Activated CD4-positive, alpha-beta memory T cell treated with anti-CD3 and anti-CD28 coated beads for 36 hours (primary cell): Measurements from ENCODE around the gene DLD. TPM values are rescaled to one million over a fixed set of nuclear protein-coding genes. Genes with fewer than 3 reads are reported as not detected.
A peak's percentile ranks its signal among the peaks of the same experiment; 100 is the strongest.
"Not testable (repeated sequence)": the region's sequence is repeated elsewhere in the genome, so short reads cannot be mapped to it uniquely, and the experiment has no call there.

Experiments
- CTCF ChIA-PET: fragments of 350-600 bp; sonication (Branson Sonifier 250); formaldehyde crosslinking; loops from one replicate; lab custom pipeline; 2021; ENCODE audit warnings: antibody characterized with exemption, inconsistent platforms; lab: Charles Lee
- POLR2A ChIA-PET: fragments of 350-600 bp; sonication (Branson Sonifier 250); formaldehyde crosslinking; loops from one replicate; lab custom pipeline; 2021; ENCODE audit warnings: antibody characterized with exemption; lab: Charles Lee
- DNase-seq: peaks from one replicate; pipeline ENCODE4 v3.0.0-alpha.2; 2020
- H3K27ac Mint-ChIP-seq: one replicate; pipeline ENCODE4 v1.8.0; 2021; ENCODE audit warnings: mixed read lengths
- H3K27me3 Mint-ChIP-seq: one replicate; pipeline ENCODE4 v1.8.0; 2021; ENCODE audit warnings: mixed read lengths
- H3K36me3 Mint-ChIP-seq: one replicate; pipeline ENCODE4 v1.8.0; 2021; ENCODE audit warnings: mixed read lengths
- H3K4me1 Mint-ChIP-seq: one replicate; pipeline ENCODE4 v1.8.0; 2021; ENCODE audit warnings: low read depth, mixed read lengths
- H3K4me3 Mint-ChIP-seq: one replicate; pipeline ENCODE4 v1.8.0; 2021; ENCODE audit warnings: mild to moderate bottlenecking, mixed read lengths
- H3K9me3 Mint-ChIP-seq: one replicate; pipeline ENCODE4 v1.8.0; 2021; ENCODE audit warnings: mixed read lengths
- intact Hi-C: fragments of 100-400 bp; cut with micrococcal nuclease; formaldehyde crosslinking; loops from one replicate; pipeline ENCODE4 v1.15.1; 2023
- total RNA-seq, 2 experiments: library from RNA; stranded (reverse); gene quantifications; one replicate each; pipeline ENCODE4 v1.2.3, GENCODE V29; 2021

Gene DLD
- total RNA-seq, 2 experiments from 2014 or later = 103 to 116 TPM

DNA sequence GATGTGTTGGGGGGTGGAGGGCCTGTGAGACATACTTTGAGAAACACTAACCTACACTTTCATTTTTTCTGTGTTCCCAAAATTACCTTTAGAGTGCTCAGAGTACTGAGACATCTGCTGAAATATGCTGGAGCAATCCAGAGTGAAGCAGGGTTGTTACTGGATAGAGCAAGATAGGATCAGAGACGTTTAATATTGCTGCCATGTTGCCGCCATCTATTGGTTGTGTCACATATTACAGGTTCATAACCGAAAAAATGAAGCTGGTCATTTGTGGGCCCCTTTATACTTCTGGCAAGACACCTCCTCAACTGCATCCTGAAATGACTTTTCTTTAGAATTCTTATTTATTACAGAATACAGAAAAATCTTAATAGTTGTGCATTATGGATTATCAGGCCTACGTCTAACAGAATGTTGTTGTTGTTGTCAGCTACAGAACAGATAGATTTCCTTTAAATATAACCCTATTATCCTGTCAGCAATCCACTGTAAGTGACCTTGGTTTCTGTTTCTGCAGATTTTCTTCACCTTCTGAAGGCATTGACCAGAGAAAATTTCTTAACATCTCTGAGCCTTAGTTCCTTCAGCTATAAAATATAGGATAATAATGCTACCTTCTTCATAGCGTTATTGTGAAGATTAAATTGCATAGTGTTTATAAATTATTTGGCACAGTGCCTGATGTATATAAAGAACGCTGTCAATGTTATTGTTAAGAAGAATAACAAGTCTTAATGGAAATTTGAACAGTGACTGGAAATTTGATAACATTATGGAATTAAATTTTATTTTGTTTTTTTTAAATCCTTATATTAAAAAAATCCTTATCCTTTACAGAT is 16.2 kb upstream of the DLD start:
- DNase-seq = peak; percentile 52
- ChIA-PET POLR2A (interaction anchor here (1.2 kb wide), 1 partner anchor 131 kb away, joined by 14 read pairs; the partner anchor contains the start of gene CBLL1), CTCF (interaction anchor here (0.5 to 14.6 kb wide), 45 partner anchors 9 to 705 kb away, joined by 3 to 333 read pairs (median 4); partner anchors contain the start of genes CBLL1, COG5, DLD and DUS4L)
- intact Hi-C loops = loop anchor here (1.0 to 5.0 kb wide), 6 partner anchors 132 to 1083 kb away; partner anchors contain the start of genes BCAP29, COG5, DUS4L and HBP1
- Mint-ChIP-seq H3K4me1 (peaks cover 38% of the 10 kb centered on the region), H3K4me3 (no peak overlapping the region), H3K27me3 (no peaks in the 10 kb centered on the region), H3K27ac (no peak overlapping the region), H3K36me3 (no peaks in the 10 kb centered on the region), H3K9me3 (no peaks in the 10 kb centered on the region)

DNA sequence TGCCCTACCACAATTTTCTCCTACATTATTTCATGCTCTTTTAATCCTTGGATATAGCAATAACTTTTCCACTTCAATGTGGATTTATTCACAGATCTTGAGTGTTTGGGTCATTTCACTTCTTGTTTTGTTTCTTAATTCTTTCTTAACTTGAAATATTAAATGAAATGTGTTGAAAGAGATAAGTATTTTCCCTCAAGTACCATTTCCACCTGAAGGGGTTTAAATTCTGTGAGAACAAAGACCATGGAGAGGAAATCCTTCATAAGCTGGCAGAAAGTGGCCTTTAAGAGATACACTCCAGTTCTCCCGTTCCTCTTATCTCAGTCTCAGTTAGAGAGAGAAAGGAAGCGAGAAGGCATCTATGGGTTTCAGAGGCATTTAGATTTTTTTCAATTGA is 14.1 kb upstream of the DLD start:
- no peak overlapping the region for H3K4me3 Mint-ChIP-seq
- POLR2A ChIA-PET = interaction anchor here (0.6 kb wide), 1 partner anchor 812 kb away, joined by 3 read pairs; no protein-coding TSS in a partner anchor
- no peak overlapping the region for H3K27ac Mint-ChIP-seq
- peaks cover 22% of the 10 kb centered on the region for H3K4me1 Mint-ChIP-seq
- no peaks in the 10 kb centered on the region for H3K36me3 Mint-ChIP-seq
- DNase-seq = no peak
- intact Hi-C loops = loop anchor here (5.0 kb wide), 3 partner anchors 215 to 1085 kb away; partner anchors contain the start of genes BCAP29 and SLC26A4
- CTCF ChIA-PET = interaction anchor here (0.7 to 14.6 kb wide), 8 partner anchors 9 to 683 kb away, joined by 3 to 333 read pairs (median 6); partner anchors contain the start of gene CBLL1
- H3K9me3 Mint-ChIP-seq = no peaks in the 10 kb centered on the region
- no peaks in the 10 kb centered on the region for H3K27me3 Mint-ChIP-seq

DNA sequence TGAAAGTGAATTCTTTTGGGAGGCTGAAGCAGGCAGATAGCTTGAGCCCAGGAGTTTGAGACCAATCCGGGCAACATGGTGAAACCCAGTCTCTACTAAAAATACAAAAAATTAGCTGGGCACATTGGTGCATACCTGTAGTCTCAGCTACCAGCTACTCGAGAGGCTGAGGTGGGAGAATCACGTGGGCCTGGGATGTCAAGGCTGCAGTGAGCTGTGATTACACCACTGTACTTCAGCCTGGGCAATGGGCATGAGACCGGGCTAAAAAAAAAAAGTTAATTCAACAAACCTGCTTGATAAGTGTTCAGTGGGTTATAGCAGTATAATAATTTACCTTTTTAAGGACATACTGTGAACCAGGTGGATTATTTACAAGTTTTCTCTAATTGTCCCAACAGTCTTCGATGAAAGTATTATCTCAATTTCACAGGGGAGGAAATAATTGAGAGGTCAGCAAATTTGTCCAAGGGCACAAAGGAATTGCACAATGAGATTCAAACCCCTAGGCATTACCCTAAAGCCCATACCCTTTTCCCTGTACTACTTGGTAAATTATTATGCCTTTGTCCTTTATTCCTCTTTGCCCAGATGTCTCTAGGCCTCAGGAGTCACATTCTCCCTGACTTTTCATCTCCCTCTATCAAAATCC is 13.1 kb upstream of the DLD start:
- no peak overlapping the region for H3K27ac Mint-ChIP-seq
- H3K27me3 Mint-ChIP-seq = no peaks in the 10 kb centered on the region
- no peaks in the 10 kb centered on the region for H3K36me3 Mint-ChIP-seq
- intact Hi-C loops = loop anchor here (5.0 kb wide), 3 partner anchors 216 to 1086 kb away; partner anchors contain the start of genes BCAP29 and SLC26A4
- H3K4me1 Mint-ChIP-seq = peaks cover 22% of the 10 kb centered on the region
- no peak overlapping the region for H3K4me3 Mint-ChIP-seq
- H3K9me3 Mint-ChIP-seq = no peaks in the 10 kb centered on the region
- ChIA-PET POLR2A (interaction anchor here (1.3 kb wide), 1 partner anchor 134 kb away, joined by 3 read pairs; no protein-coding TSS in a partner anchor), CTCF (interaction anchor here (0.6 to 14.6 kb wide), 10 partner anchors 10 to 1178 kb away, joined by 3 to 333 read pairs (median 4); partner anchors contain the start of genes CBLL1 and DLD)
- no peak for DNase-seq

DNA sequence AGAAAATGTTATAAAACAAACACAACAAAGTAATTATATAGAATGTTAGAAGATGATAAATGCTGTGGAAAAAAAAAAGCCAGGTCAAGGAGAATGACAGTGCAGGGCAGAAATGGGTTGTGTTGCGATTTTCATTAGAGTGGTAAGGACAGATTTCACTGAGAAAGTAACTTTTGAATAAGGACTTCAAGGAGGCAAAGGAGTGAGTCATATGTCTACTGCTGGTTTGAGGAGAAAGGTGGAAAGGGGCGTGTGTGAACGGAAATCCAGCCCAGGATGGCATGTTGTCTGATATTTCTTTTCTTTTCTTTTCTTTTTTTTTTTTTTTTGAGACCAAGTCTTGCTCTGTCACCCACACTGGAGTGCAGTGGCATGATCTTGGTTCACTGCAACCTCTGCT is 12.3 kb upstream of the DLD start:
- no peak for DNase-seq
- Mint-ChIP-seq H3K4me1 (peaks cover 22% of the 10 kb centered on the region), H3K9me3 (no peaks in the 10 kb centered on the region), H3K27me3 (no peaks in the 10 kb centered on the region), H3K36me3 (no peaks in the 10 kb centered on the region), H3K4me3 (no peak overlapping the region), H3K27ac (no peak overlapping the region)
- intact Hi-C loops = loop anchor here (1.0 to 5.0 kb wide), 5 partner anchors 135 to 1086 kb away; partner anchors contain the start of genes BCAP29 and SLC26A4
- ChIA-PET CTCF (interaction anchor here (0.6 to 14.6 kb wide), 22 partner anchors 10 to 731 kb away, joined by 3 to 333 read pairs (median 4); partner anchors contain the start of genes CBLL1 and SLC26A4), POLR2A (interaction anchor here (1.3 kb wide), 1 partner anchor 135 kb away, joined by 3 read pairs; no protein-coding TSS in a partner anchor)

DNA sequence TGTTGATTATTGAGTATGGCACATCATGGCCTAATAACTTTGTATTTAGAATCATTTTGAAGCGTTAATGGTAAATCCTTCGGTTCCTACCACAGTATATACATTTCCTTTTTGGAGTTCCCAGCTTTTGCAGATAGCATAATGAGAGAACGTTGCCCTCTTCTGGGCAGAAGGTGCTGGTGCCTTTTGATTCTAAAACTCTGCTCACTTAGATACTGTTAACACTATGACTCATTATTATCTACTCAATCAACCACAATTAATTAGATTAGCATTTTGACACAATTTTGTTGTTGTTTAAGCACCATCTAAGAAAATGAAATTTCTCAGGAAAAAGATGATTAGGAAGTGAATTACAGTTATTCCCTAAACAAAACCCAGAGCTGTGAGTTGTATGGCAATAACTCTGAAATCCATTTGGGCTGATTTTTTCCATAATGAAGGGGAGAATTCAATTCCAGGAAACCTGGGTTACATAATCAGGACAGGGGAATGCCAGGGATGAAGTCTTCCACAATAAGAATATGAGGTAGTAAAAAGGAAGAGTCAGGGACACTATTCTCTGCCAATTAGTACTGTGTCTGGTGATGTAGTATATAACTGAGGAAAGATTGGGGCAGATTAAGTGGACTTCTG is 11.5 kb upstream of the DLD start:
- intact Hi-C loops = loop anchor here (1.0 to 5.0 kb wide), 5 partner anchors 136 to 1087 kb away; partner anchors contain the start of genes BCAP29 and SLC26A4
- H3K27me3 Mint-ChIP-seq = no peaks in the 10 kb centered on the region
- no peaks in the 10 kb centered on the region for H3K9me3 Mint-ChIP-seq
- H3K36me3 Mint-ChIP-seq = no peaks in the 10 kb centered on the region
- CTCF ChIA-PET = interaction anchor here (0.7 to 14.6 kb wide), 25 partner anchors 10 to 732 kb away, joined by 3 to 333 read pairs (median 4); partner anchors contain the start of genes CBLL1, COG5, DLD and DUS4L
- no peak overlapping the region for H3K4me3 Mint-ChIP-seq
- DNase-seq = peak; percentile 47
- peak overlapping the region; percentile 24 for H3K27ac Mint-ChIP-seq
- POLR2A ChIA-PET = interaction anchor here (1.3 kb wide), 1 partner anchor 136 kb away, joined by 3 read pairs; no protein-coding TSS in a partner anchor
- H3K4me1 Mint-ChIP-seq = peaks cover 20% of the 10 kb centered on the region

DNA sequence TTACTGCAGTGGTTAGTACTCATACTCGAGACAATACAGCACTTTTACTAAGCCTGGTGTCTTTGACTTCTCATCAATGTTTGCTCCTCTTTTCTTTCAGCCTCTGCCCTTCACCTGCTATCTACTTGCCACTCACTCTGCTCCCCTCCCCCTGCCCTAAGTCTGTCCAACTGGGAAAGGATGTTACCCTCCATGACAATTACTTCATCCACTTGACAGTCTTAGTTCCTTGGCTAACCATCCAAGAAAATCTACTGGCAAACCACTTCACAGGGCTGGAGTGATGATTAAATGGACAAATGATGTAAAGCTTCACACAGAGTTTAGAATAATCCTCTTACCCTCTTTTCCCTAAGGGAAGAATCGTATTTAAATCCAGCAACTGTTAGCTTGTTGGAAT is 8.2 kb upstream of the DLD start:
- H3K9me3 Mint-ChIP-seq = no peaks in the 10 kb centered on the region
- CTCF ChIA-PET = interaction anchor here (14.6 kb wide), 1 partner anchor 139 kb away, joined by 333 read pairs; the partner anchor contains the start of gene CBLL1
- intact Hi-C loops = no loop called here
- peaks cover 13% of the 10 kb centered on the region for H3K4me1 Mint-ChIP-seq
- no peak overlapping the region for H3K27ac Mint-ChIP-seq
- peaks cover 1% of the 10 kb centered on the region for H3K27me3 Mint-ChIP-seq
- H3K36me3 Mint-ChIP-seq = no peaks in the 10 kb centered on the region
- no peak overlapping the region for H3K4me3 Mint-ChIP-seq
- POLR2A ChIA-PET = no interaction called here
- DNase-seq = no peak

DNA sequence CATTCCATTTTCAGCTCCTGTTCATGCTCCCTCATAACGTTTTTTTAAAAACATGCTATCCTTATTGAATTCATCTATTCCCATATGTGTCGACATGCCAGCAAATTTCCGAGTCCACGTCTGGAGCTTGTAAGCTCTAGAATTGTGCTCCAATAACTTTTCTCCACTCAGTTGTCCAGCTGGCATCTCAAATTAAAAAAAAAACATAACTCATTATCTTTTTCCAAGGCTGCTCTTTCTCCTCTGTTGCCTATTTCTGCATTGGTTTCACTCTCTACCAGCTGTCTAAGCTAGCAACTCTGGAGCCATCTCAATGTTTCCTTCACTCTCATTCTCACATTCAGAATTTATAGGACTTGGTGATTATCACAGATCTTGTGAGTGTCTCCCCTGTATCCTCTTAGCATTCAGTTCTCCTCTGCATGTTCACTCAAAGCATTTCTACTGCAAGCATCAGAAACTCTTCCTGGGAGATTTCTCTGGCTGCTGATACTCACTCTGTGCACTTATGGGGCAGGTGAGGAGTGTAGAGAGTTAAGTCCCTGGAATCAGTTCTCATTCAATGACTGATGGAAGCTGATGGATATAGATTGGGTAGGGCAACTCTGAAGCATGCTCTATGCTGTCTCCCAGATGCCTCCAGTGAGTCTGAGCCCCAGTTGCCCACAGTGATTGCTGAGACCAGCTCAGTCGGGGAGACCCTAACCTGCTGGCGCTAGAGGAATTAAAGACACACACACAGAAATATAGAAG is 6.7 kb upstream of the DLD start:
- DNase-seq = no peak
- intact Hi-C loops = no loop called here
- POLR2A ChIA-PET = interaction anchor here (0.8 kb wide), 1 partner anchor 141 kb away, joined by 3 read pairs; no protein-coding TSS in a partner anchor
- H3K4me3 Mint-ChIP-seq = no peak overlapping the region
- no peaks in the 10 kb centered on the region for H3K36me3 Mint-ChIP-seq
- peaks cover 3% of the 10 kb centered on the region for H3K9me3 Mint-ChIP-seq
- H3K4me1 Mint-ChIP-seq = peaks cover 6% of the 10 kb centered on the region
- H3K27me3 Mint-ChIP-seq = peaks cover 1% of the 10 kb centered on the region
- H3K27ac Mint-ChIP-seq = no peak overlapping the region
- CTCF ChIA-PET = interaction anchor here (1.1 to 14.6 kb wide), 2 partner anchors 9 to 140 kb away, joined by 5 to 333 read pairs; partner anchors contain the start of gene CBLL1

DNA sequence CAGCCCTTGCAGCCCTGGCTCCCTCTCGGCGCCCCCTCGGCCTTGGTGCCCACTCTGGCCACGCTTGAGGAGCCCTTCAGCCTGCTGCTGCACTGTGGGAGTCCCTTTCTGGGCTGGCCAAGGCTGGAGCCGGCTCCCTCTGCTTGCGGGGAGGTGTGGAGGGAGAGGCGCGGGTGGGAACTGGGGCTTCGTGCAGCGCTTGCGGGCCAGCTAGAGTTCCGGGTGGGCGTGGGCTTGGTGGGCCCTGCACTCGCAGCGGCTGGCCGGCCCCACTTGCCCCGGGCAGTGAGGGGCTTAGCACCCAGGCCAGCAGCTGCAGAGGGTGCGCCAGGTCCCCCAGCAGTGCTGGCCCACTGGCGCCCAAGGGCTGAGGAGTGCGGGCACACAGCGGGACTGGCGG is 3.2 kb upstream of the DLD start:
- H3K9me3 Mint-ChIP-seq, intact Hi-C loops, H3K4me1 Mint-ChIP-seq, DNase-seq, H3K36me3 Mint-ChIP-seq, H3K27me3 Mint-ChIP-seq, POLR2A ChIA-PET, H3K27ac Mint-ChIP-seq, H3K4me3 Mint-ChIP-seq: not testable (repeated sequence)
- CTCF ChIA-PET = interaction anchor here (2.8 kb wide), 1 partner anchor 8 kb away, joined by 22 read pairs; no protein-coding TSS in a partner anchor

DNA sequence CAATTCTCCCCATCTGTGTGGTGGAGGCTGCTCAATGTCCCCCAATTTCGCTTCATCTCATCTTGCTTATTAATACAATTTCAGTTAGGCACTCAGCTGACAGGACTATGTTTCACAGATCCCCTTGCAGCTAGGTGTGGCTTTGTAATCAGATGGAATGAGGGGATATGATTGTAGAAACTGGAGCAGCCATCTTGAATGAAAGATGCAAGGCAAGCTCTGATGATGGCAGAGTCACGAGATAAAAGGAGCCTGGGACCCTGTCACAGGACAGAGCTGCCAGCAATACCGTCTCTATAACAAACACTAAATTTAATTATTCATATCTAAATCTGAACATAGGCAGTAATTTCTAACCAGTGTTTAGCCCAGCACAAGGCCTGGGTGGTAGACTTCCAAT is 991 bp upstream of the DLD start:
- H3K27me3 Mint-ChIP-seq = peaks cover 1% of the 10 kb centered on the region
- peaks cover 12% of the 10 kb centered on the region for H3K36me3 Mint-ChIP-seq
- peaks cover 28% of the 10 kb centered on the region for H3K4me1 Mint-ChIP-seq
- intact Hi-C loops = loop anchor here (2.0 kb wide), 3 partner anchors 231 to 721 kb away; partner anchors contain the start of gene HBP1
- ChIA-PET POLR2A (interaction anchor here (1.3 kb wide), 1 partner anchor 147 kb away, joined by 4 read pairs; no protein-coding TSS in a partner anchor), CTCF (interaction anchor here (1.2 to 3.8 kb wide), 5 partner anchors 8 to 147 kb away, joined by 3 to 33 read pairs (median 11); partner anchors contain the start of gene CBLL1)
- DNase-seq = no peak
- H3K4me3 Mint-ChIP-seq = peak overlapping the region; percentile 89
- peak overlapping the region; percentile 5 for H3K27ac Mint-ChIP-seq
- H3K9me3 Mint-ChIP-seq = peaks cover 3% of the 10 kb centered on the region

DNA sequence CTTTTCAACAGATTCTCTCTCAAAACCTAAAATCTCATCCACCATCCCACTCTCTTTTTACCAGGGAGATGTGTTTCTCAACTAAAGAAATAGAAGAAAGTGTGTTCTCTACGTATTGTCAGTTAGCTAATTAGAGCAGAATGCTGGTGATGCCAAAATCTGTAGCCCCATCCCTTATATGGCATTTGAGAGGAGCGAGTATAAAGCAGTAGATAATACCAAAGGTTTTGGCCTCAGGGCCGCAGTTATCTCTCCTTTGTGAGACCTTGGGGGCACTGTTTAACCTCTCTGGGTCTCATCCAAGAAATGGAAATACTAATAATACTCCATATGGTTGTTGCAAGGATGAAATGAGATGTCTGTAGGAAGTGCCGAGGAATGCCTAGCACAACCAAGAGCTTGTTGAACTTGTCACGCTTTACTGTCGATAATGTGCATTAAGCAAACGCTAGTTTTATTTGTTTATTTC is 456 bp upstream of the DLD start:
- Mint-ChIP-seq H3K4me1 (peaks cover 32% of the 10 kb centered on the region), H3K4me3 (peak overlapping the region; percentile 89), H3K36me3 (peaks cover 16% of the 10 kb centered on the region), H3K27ac (peak overlapping the region; percentile 94), H3K27me3 (no peaks in the 10 kb centered on the region), H3K9me3 (peaks cover 3% of the 10 kb centered on the region)
- POLR2A ChIA-PET = interaction anchor here (1.2 to 2.1 kb wide), 3 partner anchors 146 to 231 kb away, joined by 3 to 7 read pairs (median 6); partner anchors contain the start of gene CBLL1
- DNase-seq = no peak
- CTCF ChIA-PET = interaction anchor here (0.9 to 3.8 kb wide), 7 partner anchors 9 to 147 kb away, joined by 3 to 33 read pairs (median 5); partner anchors contain the start of gene CBLL1
- intact Hi-C loops = loop anchor here (2.0 kb wide), 3 partner anchors 232 to 722 kb away; partner anchors contain the start of gene HBP1
